Endothelial cell of umbilical vein (primary cell): Measurements from ENCODE around the gene SPTSSA. TPM values are rescaled to one million over a fixed set of nuclear protein-coding genes. Genes with fewer than 3 reads are reported as not detected.

Experiments used
- BruUV-seq: library from RNA; stranded (reverse); fragments of 400-500 nt; replicated peaks from 2 replicates; lab custom pipeline; 2021; lab: Mats Ljungman, UMichigan
- CTCF ChIA-PET: fragments of 300-600, 350-600 bp; sonication (Branson Sonifier 250); formaldehyde crosslinking; loops from one replicate; lab custom pipeline; 2021; ENCODE audit warnings: antibody characterized with exemption, inconsistent platforms; lab: Charles Lee
- POLR2A ChIA-PET: fragments of 300-600, 350-600 bp; sonication (Branson Sonifier 250); formaldehyde crosslinking; loops from one replicate; lab custom pipeline; 2021; ENCODE audit warnings: antibody characterized with exemption, inconsistent platforms; lab: Charles Lee
- DNase-seq: peaks from one replicate; pipeline ENCODE4 v3.0.0-alpha.2; 2011; ENCODE audit warnings: low read depth, low spot score
- FAIRE-seq: peaks from 2 replicates; lab custom pipeline; 2011; peaks lifted over from hg19 to GRCh38; lab: Jason Lieb, UNC
- H2AFZ ChIP-seq: 2 replicates; pipeline ENCODE4 v1.6.0; 2012; ENCODE audit warnings: low read depth, low read length, control low read depth, inconsistent platforms
- H3K27ac ChIP-seq: 2 replicates; pipeline ENCODE4 v1.5.1; 2011; ENCODE audit warnings: low read depth, mild to moderate bottlenecking, control low read depth, low read length, moderate library complexity; ENCODE audit not compliant: insufficient read depth
- H3K27me3 ChIP-seq, 2 experiments: 2 replicates each; pipeline versions ENCODE4 v1.6.0 to v1.6.1; 2011; ENCODE audit warnings: low read length in 2 of 2, mixed read lengths in 1 of 2; ENCODE audit not compliant: control insufficient read depth in 2 of 2, insufficient read depth in 2 of 2
- H3K36me3 ChIP-seq, 2 experiments: 2 replicates in 1 of 2; 3 replicates in 1 of 2; pipeline ENCODE4 v1.5.1; 2011; ENCODE audit warnings: low read length in 2 of 2, mild to moderate bottlenecking in 1 of 2, moderate library complexity in 1 of 2; ENCODE audit not compliant: control insufficient read depth in 2 of 2, insufficient read depth in 2 of 2; ENCODE audit errors: extremely low read depth in 1 of 2
- H3K4me1 ChIP-seq: 3 replicates; pipeline ENCODE4 v1.5.1; 2011; ENCODE audit warnings: mild to moderate bottlenecking, low read length; ENCODE audit not compliant: control insufficient read depth, insufficient read depth; ENCODE audit errors: extremely low read depth
- H3K4me2 ChIP-seq: 2 replicates; pipeline ENCODE4 v1.6.1; 2011; ENCODE audit warnings: low read length, control low read depth, mixed read lengths; ENCODE audit not compliant: insufficient read depth
- H3K4me3 ChIP-seq, 3 experiments: fragments of 200-600 bp in 1 of 3; sonication (generic), shearing (Covaris generic) in 1 of 3; replicated peaks in 1 of 3; 2 replicates each; pipeline ENCODE4 v1.5.1; 2011 to 2016; ENCODE audit warnings: control low read depth in 3 of 3, low read length in 3 of 3, mild to moderate bottlenecking in 2 of 3, inconsistent platforms in 1 of 3, low read depth in 1 of 3, moderate library complexity in 1 of 3; ENCODE audit not compliant: insufficient read depth in 1 of 3
- H3K79me2 ChIP-seq: 2 replicates; pipeline ENCODE4 v1.6.0; 2012; ENCODE audit warnings: low read length, inconsistent platforms; ENCODE audit not compliant: control insufficient read depth, insufficient read depth
- H3K9ac ChIP-seq: replicated peaks from 2 replicates; pipeline ENCODE3; 2011; ENCODE audit warnings: low read length, control low read depth; ENCODE audit not compliant: insufficient read depth; ENCODE audit errors: extremely low read depth
- H3K9me1 ChIP-seq: replicated peaks from 3 replicates; pipeline ENCODE4 v1.6.0; 2011; ENCODE audit warnings: mild to moderate bottlenecking, low read length; ENCODE audit not compliant: control insufficient read depth, insufficient read depth; ENCODE audit errors: extremely low read depth
- H3K9me3 ChIP-seq: replicated peaks from 2 replicates; pipeline ENCODE4 v1.5.1; 2012; ENCODE audit warnings: low read length, inconsistent platforms; ENCODE audit not compliant: control insufficient read depth, insufficient read depth
- H4K20me1 ChIP-seq: replicated peaks from 2 replicates; pipeline ENCODE3; 2011; ENCODE audit warnings: mild to moderate bottlenecking, low read length; ENCODE audit not compliant: control insufficient read depth, insufficient read depth; ENCODE audit errors: extremely low read depth
- EZH2 ChIP-seq: IDR thresholded peaks from 2 replicates; pipeline ENCODE4 v1.6.1; 2012; ENCODE audit warnings: borderline replicate concordance, low read depth, mild to moderate bottlenecking, moderate library complexity, low read length, inconsistent platforms; ENCODE audit not compliant: severe bottlenecking
- FOS ChIP-seq: IDR thresholded peaks from 2 replicates; pipeline ENCODE4 v1.6.1; 2011; ENCODE audit warnings: mild to moderate bottlenecking, low read length, moderate library complexity, borderline replicate concordance; ENCODE audit not compliant: insufficient read depth
- GATA2 ChIP-seq: IDR thresholded peaks from 2 replicates; pipeline ENCODE4 v1.7.0; 2011; ENCODE audit warnings: low read depth, mild to moderate bottlenecking, moderate library complexity, mixed read lengths, low read length; ENCODE audit not compliant: insufficient read length, insufficient read depth
- JUN ChIP-seq: IDR thresholded peaks from 2 replicates; pipeline ENCODE4 v1.6.1; 2011; ENCODE audit warnings: borderline replicate concordance, low read depth; ENCODE audit not compliant: insufficient read length, insufficient read depth
- MYC ChIP-seq: IDR thresholded peaks from one replicate; pipeline ENCODE4 v1.6.1; 2011; ENCODE audit warnings: mild to moderate bottlenecking, low read depth, low read length
- POLR2A ChIP-seq: IDR thresholded peaks from 2 replicates; pipeline ENCODE4 v1.6.1; 2012; ENCODE audit warnings: low read depth, mild to moderate bottlenecking, control low read depth, low read length
- POLR2AphosphoS5 ChIP-seq: IDR thresholded peaks from 2 replicates; pipeline ENCODE4 v1.6.1; 2012; ENCODE audit warnings: low read depth, mild to moderate bottlenecking, control low read depth, low read length, moderate library complexity; ENCODE audit not compliant: insufficient read depth
- dilution Hi-C: fragments of 300-500 bp; cut with MboI; formaldehyde crosslinking; loops from one replicate; pipeline ENCODE4 v1.15.0; 2019; ENCODE audit warnings: low sequenced_read_pairs; ENCODE audit not compliant: extremely low pct_ligation_motif_present
- intact Hi-C: fragments of 100-400 bp; cut with micrococcal nuclease; formaldehyde crosslinking; loops from one replicate; pipeline ENCODE4 v1.10.0; 2022
- polyA plus RNA-seq, 4 experiments: library from polyadenylated mRNA; depleted of rRNA in 3 of 4; stranded (reverse) in 3 of 4; unstranded in 1 of 4; fragments of >200 nt; gene quantifications; 2 replicates each; pipeline versions ENCODE4 v1.2.1 to v1.2.3, GENCODE V29; 2011 to 2012; ENCODE audit warnings: missing spikeins in 1 of 4
- total RNA-seq: library from RNA; stranded (reverse); gene quantifications from 2 replicates; pipeline ENCODE4 v1.2.3, GENCODE V29; 2021
- TF ChIP-seq, protein P1 (sequence below), 2 donors: IDR thresholded peaks; 1 replicate in 1 of 2; 2 replicates in 1 of 2; pipeline ENCODE4 v1.5.1; 2011; ENCODE audit warnings: low read length in 2 of 2, mild to moderate bottlenecking in 2 of 2, moderate library complexity in 2 of 2, control low read depth in 1 of 2, inconsistent platforms in 1 of 2, low read depth in 1 of 2; ENCODE audit not compliant: insufficient read depth in 1 of 2; ENCODE audit errors: extremely low read depth in 1 of 2
- TF ChIP-seq, protein P2 (sequence below): IDR thresholded peaks from 2 replicates; pipeline ENCODE4 v1.6.1; 2011; ENCODE audit not compliant: insufficient read depth, insufficient read length

The SPTSSA gene
- total and polyA plus RNA-seq, 2 donors (not counting 3 experiments of a cell fraction or from before 2014, with no cell fraction given): 21.3 to 24.3 TPM

DNA sequence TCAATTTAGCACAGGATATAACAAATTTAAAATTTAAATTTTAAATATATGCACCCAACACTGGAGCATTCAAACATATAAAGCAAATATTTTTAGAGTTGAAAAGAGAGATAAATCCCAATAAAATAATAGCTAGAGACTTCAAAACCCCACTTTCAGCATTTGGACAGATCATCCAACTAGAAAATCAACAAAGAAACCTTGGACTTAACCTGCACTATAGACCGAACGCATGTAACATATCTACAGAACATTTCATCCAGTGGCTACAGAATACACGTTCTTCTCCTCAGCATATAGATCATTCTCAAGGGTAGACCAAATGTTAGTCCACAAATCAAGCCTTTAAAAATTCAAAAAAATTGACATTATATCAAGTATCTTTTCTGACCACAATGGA is 64.0 kb downstream of the SPTSSA start:
- H3K9me1 ChIP-seq: no peaks in the 10 kb centered on the region
- no TSS peak for BruUV-seq
- H4K20me1 ChIP-seq: no peaks in the 10 kb centered on the region
- no peaks in the 10 kb centered on the region for H3K79me2 ChIP-seq
- H3K36me3 ChIP-seq: no peaks in the 10 kb centered on the region
- no peak for FAIRE-seq
- H3K9me3 ChIP-seq: no peaks in the 10 kb centered on the region
- H3K27me3 ChIP-seq: no peaks in the 10 kb centered on the region
- no peak for TF ChIP-seq FOS
- TF ChIP-seq EZH2: no peak
- TF ChIP-seq, protein P1, sequence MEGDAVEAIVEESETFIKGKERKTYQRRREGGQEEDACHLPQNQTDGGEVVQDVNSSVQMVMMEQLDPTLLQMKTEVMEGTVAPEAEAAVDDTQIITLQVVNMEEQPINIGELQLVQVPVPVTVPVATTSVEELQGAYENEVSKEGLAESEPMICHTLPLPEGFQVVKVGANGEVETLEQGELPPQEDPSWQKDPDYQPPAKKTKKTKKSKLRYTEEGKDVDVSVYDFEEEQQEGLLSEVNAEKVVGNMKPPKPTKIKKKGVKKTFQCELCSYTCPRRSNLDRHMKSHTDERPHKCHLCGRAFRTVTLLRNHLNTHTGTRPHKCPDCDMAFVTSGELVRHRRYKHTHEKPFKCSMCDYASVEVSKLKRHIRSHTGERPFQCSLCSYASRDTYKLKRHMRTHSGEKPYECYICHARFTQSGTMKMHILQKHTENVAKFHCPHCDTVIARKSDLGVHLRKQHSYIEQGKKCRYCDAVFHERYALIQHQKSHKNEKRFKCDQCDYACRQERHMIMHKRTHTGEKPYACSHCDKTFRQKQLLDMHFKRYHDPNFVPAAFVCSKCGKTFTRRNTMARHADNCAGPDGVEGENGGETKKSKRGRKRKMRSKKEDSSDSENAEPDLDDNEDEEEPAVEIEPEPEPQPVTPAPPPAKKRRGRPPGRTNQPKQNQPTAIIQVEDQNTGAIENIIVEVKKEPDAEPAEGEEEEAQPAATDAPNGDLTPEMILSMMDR (IDR thresholded peaks at IDR 0.05; ENCODE audit: extremely low read depth in 1 of 2, insufficient read depth in 1 of 2, low read depth in 1 of 2, low read length in 2 of 2): no peak
- TF ChIP-seq JUN: no peak
- TF ChIP-seq GATA2: no peak
- TF ChIP-seq MYC: no peak
- TF ChIP-seq POLR2A: no peak
- TF ChIP-seq, protein P2, sequence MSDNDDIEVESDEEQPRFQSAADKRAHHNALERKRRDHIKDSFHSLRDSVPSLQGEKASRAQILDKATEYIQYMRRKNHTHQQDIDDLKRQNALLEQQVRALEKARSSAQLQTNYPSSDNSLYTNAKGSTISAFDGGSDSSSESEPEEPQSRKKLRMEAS: no peak
- no peak for TF ChIP-seq POLR2AphosphoS5
- no peak overlapping the region for H3K27ac ChIP-seq
- H3K4me3 ChIP-seq: no peak overlapping the region
- CTCF ChIA-PET: no interaction called here
- no peak overlapping the region for H3K9ac ChIP-seq
- H2AFZ ChIP-seq: no peak overlapping the region
- POLR2A ChIA-PET: no interaction called here
- dilution Hi-C loops (no loop called here), intact Hi-C loops (no loop called here)
- no peak overlapping the region for H3K4me2 ChIP-seq
- H3K4me1 ChIP-seq: no peaks in the 10 kb centered on the region
- DNase-seq: no peak
